ENCODE results near the gene NEK11. TPM values are rescaled to one million over a fixed set of nuclear protein-coding genes. Genes with fewer than 3 reads are reported as not detected.

NEK11 gene
- 5.7 and 6.3 TPM in 2 replicates for total RNA-seq

GRCh38 chr3:131026321-131027151, at the start of gene NEK11, which contains the start of gene ASTE1:
Gene NEK11, plus strand, starts transcription at chr3:131026877. Its CDS starts 2,832 bp downstream, at chr3:131029709.
Gene ASTE1, minus strand, starts transcription at chr3:131026825. Its CDS starts 1,519 bp downstream, at chr3:131025306.

DNA sequence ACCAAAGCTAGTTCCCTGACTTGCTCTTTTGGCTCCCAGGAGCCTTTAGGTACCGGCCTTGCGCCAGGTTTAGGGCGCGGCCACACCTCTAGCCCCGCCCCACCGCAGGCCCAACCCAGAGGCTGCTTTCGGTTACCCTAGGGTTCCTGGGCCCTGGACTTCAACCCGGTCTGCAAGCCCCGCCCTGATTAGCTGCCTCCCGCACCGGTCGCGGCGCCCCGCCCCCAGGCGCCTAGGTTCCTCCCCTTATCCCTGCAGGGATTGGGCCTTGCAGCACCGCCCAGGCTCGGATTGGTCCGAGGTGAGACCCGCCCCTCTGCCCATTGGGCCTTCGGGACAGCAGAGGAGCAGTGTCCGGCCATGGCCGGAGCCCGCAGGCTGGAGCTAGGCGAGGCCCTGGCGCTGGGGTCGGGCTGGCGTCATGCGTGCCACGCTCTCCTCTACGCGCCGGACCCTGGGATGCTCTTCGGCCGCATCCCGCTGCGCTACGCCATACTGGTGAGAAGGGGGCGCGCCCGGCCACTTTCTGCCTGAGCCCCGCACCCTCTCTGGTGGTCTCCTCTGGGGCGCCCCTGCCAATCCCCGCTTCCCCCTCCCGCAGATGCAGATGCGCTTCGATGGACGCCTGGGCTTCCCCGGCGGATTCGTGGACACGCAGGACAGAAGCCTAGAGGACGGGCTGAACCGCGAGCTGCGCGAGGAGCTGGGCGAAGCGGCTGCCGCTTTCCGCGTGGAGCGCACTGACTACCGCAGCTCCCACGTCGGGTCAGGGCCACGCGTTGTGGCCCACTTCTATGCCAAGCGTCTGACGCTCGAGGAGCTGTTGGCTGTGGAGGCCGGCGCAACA, 355.0 kb downstream of the NEK11 start, which contains the start of gene NUDT16:
Gene NUDT16 (plus strand): TSS at position 330 of the 847 bp plus-strand sequence. CDS start 31 bp downstream, at position 361.

Other genes starting within 250 kb of the NEK11 start
- 58.5 and 89.3 TPM in 2 replicates for gene ATP2C1, start 132.8 kb upstream of the NEK11 start, total RNA-seq
- gene ASTE1, start 52 bp upstream of the NEK11 start, total RNA-seq = 3.0 and 4.3 TPM in 2 replicates